Naive B cell (primary cell): ENCODE measurements around the gene P2RX1. TPM values are rescaled to one million over a fixed set of nuclear protein-coding genes. Genes with fewer than 3 reads are reported as not detected.

Source experiments
- ATAC-seq, 2 donors: fragments of 150-1000 bp; cut with Tn5 transposase; 2 replicates each; pipeline ENCODE4 v1.10.0; 2021; ENCODE audit warnings: low read depth in 2 of 2, mild to moderate bottlenecking in 2 of 2, moderate library complexity in 2 of 2
- DNase-seq: peaks from one replicate; pipeline ENCODE4 v3.0.0; 2022
- H3K27ac Mint-ChIP-seq, 6 donors: one replicate each; pipeline ENCODE4 v1.8.0; 2020 to 2022; ENCODE audit warnings: mild to moderate bottlenecking in 6 of 6, mixed read lengths in 6 of 6, moderate library complexity in 5 of 6, inconsistent platforms in 2 of 6
- H3K27me3 Mint-ChIP-seq, 3 donors: one replicate each; pipeline ENCODE4 v1.8.0; 2021 to 2022; ENCODE audit warnings: mixed read lengths in 3 of 3, mild to moderate bottlenecking in 1 of 3
- H3K36me3 Mint-ChIP-seq, 2 donors: one replicate each; pipeline ENCODE4 v1.8.0; 2020 to 2022; ENCODE audit warnings: mixed read lengths in 2 of 2, inconsistent platforms in 1 of 2, mild to moderate bottlenecking in 1 of 2
- H3K4me1 Mint-ChIP-seq, 3 donors: one replicate each; pipeline ENCODE4 v1.8.0; 2020 to 2022; ENCODE audit warnings: mixed read lengths in 3 of 3, inconsistent platforms in 1 of 3, mild to moderate bottlenecking in 1 of 3, moderate library complexity in 1 of 3
- H3K4me3 Mint-ChIP-seq, 8 donors: one replicate each; pipeline ENCODE4 v1.8.0; 2020 to 2022; ENCODE audit warnings: mild to moderate bottlenecking in 8 of 8, mixed read lengths in 8 of 8, moderate library complexity in 8 of 8, inconsistent platforms in 2 of 8
- H3K9me3 Mint-ChIP-seq, 7 donors: one replicate each; pipeline ENCODE4 v1.8.0; 2020 to 2022; ENCODE audit warnings: mixed read lengths in 7 of 7, mild to moderate bottlenecking in 5 of 7, inconsistent platforms in 2 of 7, moderate library complexity in 1 of 7
- polyA plus RNA-seq, 6 donors: library from polyadenylated mRNA; unstranded; fragments of 300-500 nt; fragmentation: Illumina TruSeq; gene quantifications; one replicate each; pipeline ENCODE4 v1.2.3, GENCODE V29; 2021; ENCODE audit warnings: low read depth in 6 of 6

P2RX1 gene
- 10 to 100 TPM in 5 of 6 donors, 1 to 10 TPM in 1; 2.3 to 20.2 (median 15.1) TPM for polyA plus RNA-seq

- Mint-ChIP-seq H3K36me3 (no peaks in the 10 kb centered on the region), H3K27ac (peak within 1 kb of the TSS; percentile 100), H3K4me3 (peak within 1 kb of the TSS; percentile 88 to 97 (median 95)), H3K9me3 (no peaks in the 10 kb centered on the region), H3K27me3 (no peaks in the 10 kb centered on the region), H3K4me1 (peaks cover 57 to 79% (median 67%) of the 10 kb centered on the region in 3 donors)
- ATAC-seq: peak; percentile 20 to 26
- DNase-seq: peak; percentile 85
These were observed at the start of gene P2RX1 for GRCh38 chr17:3915995-3916696. P2RX1 (minus strand) TSS chr17:3916465; CDS start chr17:3916225, 240 bp downstream.

- H3K4me1 Mint-ChIP-seq: peaks cover 54 to 76% (median 69%) of the 10 kb centered on the region in 3 donors
- H3K27me3 Mint-ChIP-seq: no peaks in the 10 kb centered on the region
- H3K27ac Mint-ChIP-seq: peak overlapping the region; percentile 83 to 99 (median 98)
- H3K9me3 Mint-ChIP-seq: no peaks in the 10 kb centered on the region
- peak; percentile 78 for DNase-seq
- no peaks in the 10 kb centered on the region for H3K36me3 Mint-ChIP-seq
- peak overlapping the region; percentile 89 to 95 (median 93) for H3K4me3 Mint-ChIP-seq
- peak; percentile 34 to 35 for ATAC-seq
These were observed 49.0 kb upstream of the P2RX1 start for GRCh38 chr17:3965118-3965800.

GRCh38 chr17:3964203-3965117, 48.2 kb upstream of the P2RX1 start, which contains the start of gene ATP2A3:
ATP2A3 (minus strand) TSS chr17:3964437; CDS start chr17:3964291, 146 bp downstream.
- peak within 1 kb of the TSS; percentile 91 to 98 (median 96) for H3K4me3 Mint-ChIP-seq
- DNase-seq (peak; percentile 71), ATAC-seq (peak; percentile 42 to 49)
- H3K27ac Mint-ChIP-seq: peak within 1 kb of the TSS; percentile 94 to 99 (median 98)
- no peaks in the 10 kb centered on the region for H3K36me3 Mint-ChIP-seq
- H3K27me3 Mint-ChIP-seq: no peaks in the 10 kb centered on the region
- H3K9me3 Mint-ChIP-seq: no peaks in the 10 kb centered on the region
- H3K4me1 Mint-ChIP-seq: peaks cover 62 to 84% (median 77%) of the 10 kb centered on the region in 3 donors

GRCh38 chr17:3963237-3964201, 47.3 kb upstream of the P2RX1 start:
- ATAC-seq (peak; percentile 43 to 46), DNase-seq (peak; percentile 89)
- Mint-ChIP-seq H3K4me3 (peak overlapping the region; percentile 91 to 98 (median 96)), H3K4me1 (peaks cover 65 to 83% (median 77%) of the 10 kb centered on the region in 3 donors), H3K27ac (peak overlapping the region; percentile 92 to 99 (median 98)), H3K36me3 (no peaks in the 10 kb centered on the region), H3K27me3 (no peaks in the 10 kb centered on the region), H3K9me3 (no peaks in the 10 kb centered on the region)

DNA sequence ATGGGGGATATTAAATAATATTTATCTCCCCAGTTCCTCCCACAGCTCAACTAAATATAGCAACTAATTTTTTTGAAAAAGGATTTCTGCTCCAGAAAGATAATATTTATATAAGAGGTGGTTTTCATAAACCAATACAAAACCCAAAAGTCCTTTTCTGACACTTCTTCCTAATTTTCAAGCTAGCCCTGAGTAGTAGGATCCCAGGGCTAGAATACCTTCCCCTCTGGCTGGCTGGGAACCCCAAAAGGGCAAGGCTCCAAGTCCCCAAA, 46.6 kb upstream of the P2RX1 start:
- Mint-ChIP-seq H3K4me3 (peak overlapping the region; percentile 91 to 98 (median 96)), H3K27me3 (no peaks in the 10 kb centered on the region), H3K36me3 (peaks cover 0 to under 1% of the 10 kb centered on the region in 2 donors), H3K9me3 (no peaks in the 10 kb centered on the region), H3K4me1 (peaks cover 68 to 83% (median 80%) of the 10 kb centered on the region in 3 donors), H3K27ac (peak overlapping the region; percentile 92 to 99 (median 98))
- no peak for DNase-seq
- ATAC-seq: no peak

- Mint-ChIP-seq H3K27ac (peak overlapping the region; percentile 92 to 99 (median 98)), H3K27me3 (no peaks in the 10 kb centered on the region), H3K9me3 (no peaks in the 10 kb centered on the region), H3K4me1 (peaks cover 69 to 83% (median 80%) of the 10 kb centered on the region in 3 donors), H3K36me3 (peaks cover 0 to 5% of the 10 kb centered on the region in 2 donors), H3K4me3 (peak overlapping the region; percentile 91 to 98 (median 96))
- DNase-seq (no peak), ATAC-seq (no peak)
These were observed 46.1 kb upstream of the P2RX1 start for GRCh38 chr17:3962217-3962964.

DNA sequence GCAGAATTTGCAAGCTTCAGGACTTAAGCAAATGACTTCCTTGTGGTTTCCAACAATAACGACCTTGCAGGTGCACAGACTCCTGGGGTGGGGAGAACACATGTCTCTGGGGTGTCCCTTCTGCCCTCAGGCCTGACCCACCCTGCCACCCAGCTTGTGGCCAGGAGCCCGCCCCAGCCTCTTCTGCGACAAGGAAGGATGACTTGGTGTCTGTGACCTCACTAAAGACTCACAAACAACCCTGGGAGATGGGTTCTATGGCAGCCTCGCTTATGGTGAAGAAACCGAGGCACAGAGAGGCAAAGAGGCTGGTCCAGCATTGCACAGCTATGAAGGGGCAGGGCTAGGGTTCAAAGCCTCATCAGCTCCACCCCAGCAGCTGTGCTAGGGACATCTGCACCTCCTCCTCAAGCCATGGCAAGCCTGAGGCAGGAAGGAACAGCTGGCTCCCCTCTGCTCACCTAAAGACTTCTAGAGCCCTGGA, 45.3 kb upstream of the P2RX1 start:
- H3K4me1 Mint-ChIP-seq: peaks cover 70 to 83% (median 80%) of the 10 kb centered on the region in 3 donors
- H3K9me3 Mint-ChIP-seq: no peaks in the 10 kb centered on the region
- peaks cover 0 to 13% of the 10 kb centered on the region in 2 donors for H3K36me3 Mint-ChIP-seq
- peak; percentile 86 for DNase-seq
- no peaks in the 10 kb centered on the region for H3K27me3 Mint-ChIP-seq
- H3K4me3 Mint-ChIP-seq: peak overlapping the region; percentile 91 to 98 (median 96)
- peak overlapping the region; percentile 92 to 99 (median 98) for H3K27ac Mint-ChIP-seq
- peak; percentile 55 to 56 for ATAC-seq

GRCh38 chr17:3960764-3961163, 44.5 kb upstream of the P2RX1 start:
- ATAC-seq (no peak), DNase-seq (no peak)
- H3K27me3 Mint-ChIP-seq: no peaks in the 10 kb centered on the region
- H3K36me3 Mint-ChIP-seq: peaks cover 0 to 16% of the 10 kb centered on the region in 2 donors
- no peaks in the 10 kb centered on the region for H3K9me3 Mint-ChIP-seq
- H3K4me1 Mint-ChIP-seq: peaks cover 74 to 84% (median 83%) of the 10 kb centered on the region in 3 donors
- peak overlapping the region; percentile 57 to 99 (median 96) for H3K27ac Mint-ChIP-seq
- H3K4me3 Mint-ChIP-seq: peak overlapping the region; percentile 91 to 98 (median 96)

DNA sequence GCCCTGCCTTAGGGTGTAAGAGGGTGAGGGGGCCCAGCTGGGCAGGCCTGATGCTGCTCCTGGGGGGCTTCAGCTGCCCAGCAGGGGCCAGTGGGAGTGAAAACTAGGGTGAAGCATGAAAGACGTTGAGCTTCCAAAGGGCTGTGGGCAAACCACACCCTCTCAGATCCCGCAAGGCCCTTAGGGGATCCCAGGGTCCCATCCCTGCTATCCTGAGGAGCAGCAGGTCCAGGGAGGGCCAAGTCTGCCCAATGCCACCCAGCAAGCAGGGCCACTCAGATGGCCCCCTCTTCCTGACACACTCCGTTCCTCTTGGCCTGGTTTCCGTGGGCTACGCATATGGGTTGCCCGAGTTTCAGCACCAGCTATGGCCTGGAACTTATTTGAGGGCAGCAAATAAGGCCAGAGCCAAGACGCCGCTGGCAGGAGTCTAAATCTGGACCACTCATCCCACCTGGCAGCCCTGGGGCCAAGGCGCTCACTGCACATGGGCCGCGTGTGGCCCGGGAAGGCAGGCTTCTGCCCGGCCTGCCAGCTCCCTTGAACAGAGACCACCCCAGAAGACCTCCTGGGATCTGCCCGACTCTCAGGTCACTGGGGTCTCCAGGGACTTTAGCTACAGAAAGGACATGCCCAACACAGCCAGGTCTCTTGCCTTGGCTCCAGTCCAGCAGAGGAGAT, 43.8 kb upstream of the P2RX1 start:
- no peaks in the 10 kb centered on the region for H3K27me3 Mint-ChIP-seq
- ATAC-seq: no peak
- H3K4me1 Mint-ChIP-seq: peaks cover 68 to 83% (median 82%) of the 10 kb centered on the region in 3 donors

DNA sequence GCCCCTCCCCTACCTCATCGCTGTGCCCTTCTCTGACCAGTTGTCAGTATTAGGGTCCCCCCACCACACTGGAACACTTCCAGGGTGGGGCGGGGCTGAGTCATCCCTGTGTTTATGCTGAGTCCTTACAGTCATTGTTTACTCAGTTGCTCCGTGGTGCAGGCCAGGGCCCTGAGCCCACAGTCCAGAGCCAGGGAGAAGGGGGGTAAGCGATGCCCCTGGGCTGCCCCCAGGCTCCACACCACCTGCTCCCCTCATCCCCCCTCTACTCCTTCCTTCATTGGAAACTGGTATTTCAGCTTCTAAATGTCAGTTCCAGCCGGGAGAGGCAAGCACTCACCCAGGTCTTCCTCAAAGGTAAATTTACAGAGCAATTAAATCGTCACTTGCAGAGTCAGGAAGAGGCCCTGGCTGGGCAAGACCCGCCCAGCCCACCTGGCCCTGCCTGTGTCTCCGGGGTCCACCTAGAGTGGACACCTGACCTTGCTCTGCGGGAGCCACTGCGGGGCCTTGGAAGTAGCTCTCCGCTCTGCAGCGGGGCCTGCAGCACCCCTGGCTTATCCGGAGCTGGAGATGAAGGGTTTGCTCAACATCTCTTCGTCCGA, 43.1 kb upstream of the P2RX1 start:
- Mint-ChIP-seq H3K4me1 (peaks cover 63 to 87% (median 82%) of the 10 kb centered on the region in 3 donors), H3K4me3 (peak overlapping the region; percentile 60 to 97 (median 74))

More for the DNA sequence above, 43.8 kb upstream of the P2RX1 start:
- no peak for DNase-seq
- H3K9me3 Mint-ChIP-seq: no peaks in the 10 kb centered on the region
- peak overlapping the region; percentile 83 to 98 (median 94) for H3K4me3 Mint-ChIP-seq
- H3K36me3 Mint-ChIP-seq: peaks cover 0 to 16% of the 10 kb centered on the region in 2 donors
- peak overlapping the region; percentile 57 to 99 (median 96) for H3K27ac Mint-ChIP-seq

More for the DNA sequence above, 43.1 kb upstream of the P2RX1 start:
- DNase-seq (no peak), ATAC-seq (no peak)
- Mint-ChIP-seq H3K9me3 (no peaks in the 10 kb centered on the region), H3K27ac (peak overlapping the region in 5 of 6 donors; percentile 44 to 92 (median 88)), H3K36me3 (peaks cover 0 to 16% of the 10 kb centered on the region in 2 donors), H3K27me3 (no peaks in the 10 kb centered on the region)
